ENCODE measurements around the gene HUS1B. TPM values are rescaled to one million over a fixed set of nuclear protein-coding genes. Genes with fewer than 3 reads are reported as not detected.
A peak's percentile ranks its signal among the peaks of the same experiment; 100 is the strongest.
"Not testable (repeated sequence)": the region's sequence is repeated elsewhere in the genome, so short reads cannot be mapped to it uniquely, and the experiment has no call there.

HUS1B gene
- total RNA-seq, 1 donor from 2014 or later, result 0.53 TPM

DNA sequence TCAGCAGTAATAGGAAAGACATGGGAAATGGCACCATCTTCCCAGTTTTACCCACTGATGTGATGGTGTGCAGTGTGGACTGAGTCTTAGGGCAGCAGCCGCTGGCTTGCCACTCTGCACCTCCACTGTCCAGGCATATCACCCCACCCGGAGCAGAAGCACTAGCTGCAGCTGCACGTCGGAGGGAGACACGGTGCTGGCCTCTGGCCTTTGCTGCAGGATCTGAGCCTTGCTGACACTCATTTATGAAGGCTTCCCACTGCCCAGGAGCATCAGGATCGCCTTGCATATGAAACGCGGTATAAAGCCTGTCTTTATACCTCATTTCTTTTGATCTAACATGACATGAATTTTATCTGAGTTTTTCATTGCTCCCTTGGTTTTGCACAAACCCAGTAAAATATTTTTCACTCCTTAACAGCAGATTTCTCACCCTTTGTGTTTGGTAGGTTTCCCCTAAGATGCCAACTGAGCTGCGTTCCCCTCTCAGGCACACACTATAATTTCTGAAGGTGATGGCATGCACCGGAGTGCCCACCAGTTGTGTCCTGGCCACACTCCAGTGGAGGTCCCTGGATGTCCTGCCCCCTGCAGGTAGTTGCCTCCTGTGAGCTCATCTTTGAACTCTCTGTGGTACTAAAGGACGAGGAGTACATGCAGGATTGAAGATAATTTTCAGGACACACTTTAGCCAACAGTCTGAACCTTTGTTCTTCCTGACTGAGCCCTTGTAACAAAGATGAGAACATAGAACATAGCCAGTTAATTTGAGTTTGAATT lies 45.0 kb upstream of the HUS1B start:
- peak; percentile 7 for FAIRE-seq
- Histone ChIP-seq H3K27me3 (ENCODE audit: control insufficient read depth, insufficient read depth, low read length) (no peaks in the 10 kb centered on the region), H3K36me3 (ENCODE audit: control insufficient read depth, insufficient read depth, low read length) (no peaks in the 10 kb centered on the region), H3K4me3 (ENCODE audit: low read depth, low read length) (no peak overlapping the region)
- TF ChIP-seq, protein P1, sequence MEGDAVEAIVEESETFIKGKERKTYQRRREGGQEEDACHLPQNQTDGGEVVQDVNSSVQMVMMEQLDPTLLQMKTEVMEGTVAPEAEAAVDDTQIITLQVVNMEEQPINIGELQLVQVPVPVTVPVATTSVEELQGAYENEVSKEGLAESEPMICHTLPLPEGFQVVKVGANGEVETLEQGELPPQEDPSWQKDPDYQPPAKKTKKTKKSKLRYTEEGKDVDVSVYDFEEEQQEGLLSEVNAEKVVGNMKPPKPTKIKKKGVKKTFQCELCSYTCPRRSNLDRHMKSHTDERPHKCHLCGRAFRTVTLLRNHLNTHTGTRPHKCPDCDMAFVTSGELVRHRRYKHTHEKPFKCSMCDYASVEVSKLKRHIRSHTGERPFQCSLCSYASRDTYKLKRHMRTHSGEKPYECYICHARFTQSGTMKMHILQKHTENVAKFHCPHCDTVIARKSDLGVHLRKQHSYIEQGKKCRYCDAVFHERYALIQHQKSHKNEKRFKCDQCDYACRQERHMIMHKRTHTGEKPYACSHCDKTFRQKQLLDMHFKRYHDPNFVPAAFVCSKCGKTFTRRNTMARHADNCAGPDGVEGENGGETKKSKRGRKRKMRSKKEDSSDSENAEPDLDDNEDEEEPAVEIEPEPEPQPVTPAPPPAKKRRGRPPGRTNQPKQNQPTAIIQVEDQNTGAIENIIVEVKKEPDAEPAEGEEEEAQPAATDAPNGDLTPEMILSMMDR (IDR thresholded peaks at IDR 0.05; ENCODE audit: insufficient read depth, low read length, severe bottlenecking), result no peak
- DNase-seq (ENCODE audit: low read depth), result no peak

DNA sequence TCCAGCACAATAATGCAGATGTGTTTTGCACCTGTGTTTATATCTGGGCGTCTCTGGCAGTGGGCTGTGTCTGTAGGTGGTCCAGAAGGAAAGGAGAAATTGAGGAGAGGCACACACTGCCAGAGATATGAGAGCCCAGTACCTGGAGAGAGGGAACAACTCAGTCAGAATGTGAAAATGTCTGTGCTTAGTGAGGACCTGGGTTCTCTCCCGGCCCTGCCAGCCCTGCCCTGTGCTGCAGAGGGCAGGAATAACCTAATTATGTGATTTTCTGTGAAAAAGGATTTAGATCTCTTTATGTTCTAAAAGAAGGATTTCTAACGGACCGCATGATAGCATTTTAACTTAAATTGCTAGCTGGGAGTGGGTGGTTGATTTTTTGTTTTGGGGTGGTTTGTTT lies 44.3 kb upstream of the HUS1B start:
- H3K36me3 ChIP-seq (ENCODE audit: control insufficient read depth, insufficient read depth, low read length), result no peaks in the 10 kb centered on the region
- TF ChIP-seq, protein P1 (IDR thresholded peaks at IDR 0.05; ENCODE audit: insufficient read depth, low read length, severe bottlenecking), result no peak
- FAIRE-seq (no peak), DNase-seq (ENCODE audit: low read depth) (no peak)
- no peaks in the 10 kb centered on the region for H3K27me3 ChIP-seq (ENCODE audit: control insufficient read depth, insufficient read depth, low read length)
- no peak overlapping the region for H3K4me3 ChIP-seq (ENCODE audit: low read depth, low read length)

DNA sequence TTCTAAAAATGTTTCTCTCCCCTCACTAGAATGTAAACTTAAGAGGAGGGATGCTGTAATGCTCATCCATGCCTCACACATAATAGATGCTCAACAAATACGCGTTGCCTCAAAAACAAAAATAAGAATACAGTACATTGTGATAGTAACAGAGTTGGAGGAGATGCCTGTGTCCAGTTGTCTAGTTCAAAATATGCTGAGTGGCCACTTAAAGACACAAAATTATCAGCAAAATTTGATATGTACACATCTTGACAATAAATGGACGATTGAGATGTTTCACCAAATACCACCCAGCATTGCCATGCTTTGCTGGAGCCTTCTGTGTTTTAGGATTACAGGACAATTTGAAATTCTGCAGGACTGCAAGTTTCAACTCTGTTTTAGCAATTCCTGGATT lies 43.6 kb upstream of the HUS1B start:
- Histone ChIP-seq H3K36me3 (ENCODE audit: control insufficient read depth, insufficient read depth, low read length) (no peaks in the 10 kb centered on the region), H3K27me3 (ENCODE audit: control insufficient read depth, insufficient read depth, low read length) (no peaks in the 10 kb centered on the region), H3K4me3 (ENCODE audit: low read depth, low read length) (no peak overlapping the region)
- TF ChIP-seq, protein P1 (IDR thresholded peaks at IDR 0.05; ENCODE audit: insufficient read depth, low read length, severe bottlenecking), result no peak
- DNase-seq (ENCODE audit: low read depth) (no peak), FAIRE-seq (no peak)

DNA sequence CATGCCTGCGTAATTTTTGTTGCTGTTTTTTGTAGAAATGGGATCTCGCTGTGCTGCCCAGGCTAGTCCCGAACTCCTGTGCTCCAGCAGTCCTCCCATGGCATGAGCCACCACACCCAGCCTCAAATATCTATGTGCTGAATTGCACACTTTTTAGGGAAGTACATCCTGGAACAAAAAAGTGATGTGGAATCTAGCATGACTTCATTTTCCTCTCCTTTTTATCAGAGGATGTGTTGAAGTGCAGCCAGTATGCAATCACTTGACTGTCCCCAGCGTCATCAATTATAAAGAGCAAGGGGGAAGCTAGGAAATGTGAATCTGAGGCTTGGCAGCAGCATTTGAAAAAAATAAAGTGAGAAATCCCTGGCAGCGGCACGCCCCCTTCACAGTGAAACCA lies 42.4 kb upstream of the HUS1B start:
- Histone ChIP-seq H3K4me3 (ENCODE audit: low read depth, low read length) (no peak overlapping the region), H3K27me3 (ENCODE audit: control insufficient read depth, insufficient read depth, low read length) (no peaks in the 10 kb centered on the region), H3K36me3 (ENCODE audit: control insufficient read depth, insufficient read depth, low read length) (no peaks in the 10 kb centered on the region)
- DNase-seq (ENCODE audit: low read depth) (peak; percentile 55), FAIRE-seq (no peak)
- TF ChIP-seq, protein P1 (IDR thresholded peaks at IDR 0.05; ENCODE audit: insufficient read depth, low read length, severe bottlenecking), result no peak

DNA sequence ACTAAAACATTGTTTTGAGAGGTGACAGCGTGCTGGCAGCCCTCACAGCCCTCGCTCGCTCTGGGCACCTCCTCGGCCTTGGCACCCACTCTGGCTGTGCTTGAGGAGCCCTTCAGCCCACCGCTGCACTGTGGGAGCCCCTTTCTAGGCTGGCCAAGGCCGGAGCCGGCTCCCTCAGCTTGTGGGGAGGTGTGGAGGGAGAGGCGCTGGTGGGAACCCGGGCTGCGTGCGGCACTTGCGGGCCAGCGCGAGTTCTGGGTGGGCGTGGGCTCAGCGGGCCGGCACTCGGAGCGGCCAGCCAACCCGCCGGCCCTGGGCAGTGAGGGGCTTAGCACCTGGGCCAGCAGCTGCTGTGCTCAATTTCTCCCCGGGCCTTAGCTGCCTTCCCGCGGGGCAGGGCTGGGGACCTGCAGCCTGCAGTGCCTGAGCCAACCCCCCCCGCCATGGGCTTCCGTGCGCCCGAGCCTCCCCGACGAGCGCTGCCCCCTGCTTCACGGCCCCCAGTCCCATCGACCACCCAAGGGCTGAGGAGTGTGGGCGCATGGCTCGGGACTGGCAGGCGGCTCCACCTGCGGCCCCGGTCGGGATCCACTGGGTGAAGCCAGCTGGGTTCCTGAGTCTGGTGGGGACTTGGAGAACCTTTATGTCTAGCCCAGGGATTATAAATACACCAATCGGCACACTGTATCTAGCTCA lies 37.7 kb upstream of the HUS1B start:
- H3K27me3 ChIP-seq (ENCODE audit: control insufficient read depth, insufficient read depth, low read length); H3K4me3 ChIP-seq (ENCODE audit: low read depth, low read length); H3K36me3 ChIP-seq (ENCODE audit: control insufficient read depth, insufficient read depth, low read length); FAIRE-seq; DNase-seq (ENCODE audit: low read depth): not testable (repeated sequence)

DNA sequence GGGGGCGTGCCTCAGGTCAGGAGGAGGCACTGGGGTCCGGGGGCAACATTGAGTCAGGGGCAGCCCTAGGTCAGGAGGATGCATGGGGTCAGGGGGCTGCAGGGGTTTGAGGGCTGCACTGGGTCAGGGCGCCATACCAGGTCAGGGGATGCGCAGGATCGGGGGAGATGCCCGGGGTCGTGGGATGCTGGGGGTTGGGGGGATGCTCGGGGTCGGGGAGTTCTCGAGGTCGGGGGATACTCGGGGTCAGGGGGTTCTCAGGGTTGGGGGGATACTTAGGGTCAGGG lies 36.8 kb upstream of the HUS1B start:
- Histone ChIP-seq H3K27me3 (ENCODE audit: control insufficient read depth, insufficient read depth, low read length) (no peaks in the 10 kb centered on the region), H3K4me3 (ENCODE audit: low read depth, low read length) (peak overlapping the region; percentile 91), H3K36me3 (ENCODE audit: control insufficient read depth, insufficient read depth, low read length) (no peaks in the 10 kb centered on the region)
- TF ChIP-seq, protein P1 (IDR thresholded peaks at IDR 0.05; ENCODE audit: insufficient read depth, low read length, severe bottlenecking), result no peak
- FAIRE-seq (no peak), DNase-seq (ENCODE audit: low read depth) (no peak)

Data from bronchial epithelial cell (primary cell).